HepG2 (cell line): ENCODE data around the gene MEPCE. TPM values are rescaled to one million over a fixed set of nuclear protein-coding genes. Genes with fewer than 3 reads are reported as not detected.

Experiments
- ERF ChIP-seq: IDR thresholded peaks from 2 replicates; pipeline ENCODE4 v1.6.1; 2018; ENCODE audit warnings: missing biosample characterization, missing genetic modification reagents
- FOXA3 ChIP-seq: IDR thresholded peaks from 2 replicates; pipeline ENCODE4 v1.6.1; 2016; ENCODE audit warnings: missing genetic modification reagents, missing compliant biosample characterization
- HOXA5 ChIP-seq: sonication (generic); formaldehyde crosslinking; IDR thresholded peaks from 2 replicates; pipeline ENCODE4 v1.4.0; 2020; ENCODE audit warnings: missing genetic modification reagents
- KLF16 ChIP-seq, 2 experiments: sonication (generic) in 1 of 2; formaldehyde crosslinking in 1 of 2; IDR thresholded peaks; 2 replicates each; pipeline versions ENCODE4 v1.6.1 to v1.8.0; 2016 to 2023; ENCODE audit warnings: missing genetic modification reagents in 2 of 2, missing compliant biosample characterization in 1 of 2
- LCORL ChIP-seq, 2 experiments: fragments of 450-650 bp in 1 of 2; sonication (generic) in 1 of 2; formaldehyde crosslinking in 1 of 2; IDR thresholded peaks; 2 replicates each; pipeline versions ENCODE4 v1.5.0 to v1.6.1; 2017 to 2020; ENCODE audit warnings: antibody characterized with exemption in 1 of 2, missing genetic modification reagents in 1 of 2
- MXI1 ChIP-seq: IDR thresholded peaks from 3 replicates; pipeline ENCODE4 v1.6.1; 2012; ENCODE audit warnings: low read depth, low read length, inconsistent platforms, borderline replicate concordance
- NCOA2 ChIP-seq: sonication (generic); formaldehyde crosslinking; IDR thresholded peaks from 2 replicates; pipeline ENCODE4 v1.8.0; 2022; ENCODE audit warnings: inconsistent platforms
- NR2F6 ChIP-seq, 2 experiments: IDR thresholded peaks; 2 replicates each; pipeline ENCODE4 v1.6.1; 2016; ENCODE audit warnings: antibody characterized with exemption in 1 of 2, mild to moderate bottlenecking in 1 of 2
- PAX8 ChIP-seq: sonication (generic); formaldehyde crosslinking; IDR thresholded peaks from 2 replicates; pipeline ENCODE4 v1.8.0; 2022; ENCODE audit warnings: mild to moderate bottlenecking, missing genetic modification reagents, borderline replicate concordance
- PCBP2 ChIP-seq: fragments of 200-400 bp; formaldehyde crosslinking; optimal IDR thresholded peaks from 2 replicates; pipeline ENCODE3; 2018; ENCODE audit warnings: low read length, low read depth; ENCODE audit not compliant: poor library complexity, severe bottlenecking
- PRMT3 ChIP-seq: sonication (generic); formaldehyde crosslinking; IDR thresholded peaks from 2 replicates; pipeline ENCODE4 v1.8.1; 2022; ENCODE audit warnings: low read depth, mild to moderate bottlenecking, moderate library complexity, missing genetic modification reagents, borderline replicate concordance
- SALL1 ChIP-seq: sonication (generic); formaldehyde crosslinking; IDR thresholded peaks from 2 replicates; pipeline ENCODE4 v1.8.0; 2022; ENCODE audit warnings: mild to moderate bottlenecking, missing genetic modification reagents
- ZNF343 ChIP-seq: sonication (generic); formaldehyde crosslinking; IDR thresholded peaks from 2 replicates; pipeline ENCODE4 v1.4.0; 2020; ENCODE audit warnings: mild to moderate bottlenecking, missing genetic modification reagents
- ZNF501 ChIP-seq: sonication (generic); formaldehyde crosslinking; IDR thresholded peaks from 2 replicates; pipeline ENCODE4 v1.5.1; 2020; ENCODE audit warnings: mild to moderate bottlenecking, moderate library complexity, missing genetic modification reagents
- ZNF709 ChIP-seq: sonication (generic); formaldehyde crosslinking; IDR thresholded peaks from 2 replicates; pipeline ENCODE4 v1.5.0; 2020; ENCODE audit warnings: mild to moderate bottlenecking, missing genetic modification reagents
- ZNF75D ChIP-seq: sonication (generic); formaldehyde crosslinking; IDR thresholded peaks from 2 replicates; pipeline ENCODE4 v1.8.1; 2023; ENCODE audit warnings: missing genetic modification reagents, mild to moderate bottlenecking, borderline replicate concordance
- ZNF781 ChIP-seq: sonication (generic); formaldehyde crosslinking; IDR thresholded peaks from 2 replicates; pipeline ENCODE4 v1.5.1; 2020; ENCODE audit warnings: borderline replicate concordance, mild to moderate bottlenecking, missing genetic modification reagents; ENCODE audit errors: not compliant biosample characterization
- polyA plus RNA-seq, 8 experiments: library from polyadenylated mRNA; depleted of rRNA in 3 of 8; stranded (reverse) in 7 of 8; unstranded in 1 of 8; fragments of >200 nt; fragmentation: Illumina TruSeq in 4 of 8; extraction: Trizol in 4 of 8; gene quantifications; 2 replicates each; pipeline versions ENCODE4 v1.2.1 to v1.2.3, GENCODE V29; 2011 to 2016; ENCODE audit warnings: low read depth in 4 of 8, missing spikeins in 1 of 8, mixed read lengths in 1 of 8; ENCODE audit not compliant: insufficient read depth in 1 of 8
- total RNA-seq, 5 experiments: library from RNA; depleted of rRNA; stranded (reverse); fragments of >200 nt; fragmentation: Illumina TruSeq; extraction: Trizol; gene quantifications; 2 replicates each; pipeline ENCODE4 v1.2.3, GENCODE V29; 2016; ENCODE audit warnings: low read depth in 1 of 5
- TF ChIP-seq, protein P1 (sequence below): sonication (generic); formaldehyde crosslinking; IDR thresholded peaks from 2 replicates; pipeline ENCODE4 v1.8.0; 2022; ENCODE audit warnings: mild to moderate bottlenecking, missing genetic modification reagents, moderate library complexity
- TF ChIP-seq, protein P2 (sequence below): sonication (generic); formaldehyde crosslinking; IDR thresholded peaks from 2 replicates; pipeline ENCODE4 v1.8.0; 2022; ENCODE audit warnings: mild to moderate bottlenecking, missing genetic modification reagents
- TF ChIP-seq, protein P3 (sequence below): sonication (generic); formaldehyde crosslinking; IDR thresholded peaks from 2 replicates; pipeline ENCODE4 v1.4.0; 2020; ENCODE audit warnings: mild to moderate bottlenecking, missing genetic modification reagents
- TF ChIP-seq, protein P4 (sequence below), 2 experiments: sonication (generic) in 1 of 2; formaldehyde crosslinking in 1 of 2; IDR thresholded peaks; 2 replicates each; pipeline versions ENCODE4 v1.4.0 to v1.6.1; 2018 to 2020; ENCODE audit warnings: missing genetic modification reagents in 2 of 2, borderline replicate concordance in 1 of 2, low read depth in 1 of 2, mild to moderate bottlenecking in 1 of 2, missing biosample characterization in 1 of 2

MEPCE gene
- total and polyA plus RNA-seq, 2 of the 13 experiments (the other 11 are each of a cell fraction or from before 2014, with no cell fraction given), result 12.3 to 26.0 TPM

DNA sequence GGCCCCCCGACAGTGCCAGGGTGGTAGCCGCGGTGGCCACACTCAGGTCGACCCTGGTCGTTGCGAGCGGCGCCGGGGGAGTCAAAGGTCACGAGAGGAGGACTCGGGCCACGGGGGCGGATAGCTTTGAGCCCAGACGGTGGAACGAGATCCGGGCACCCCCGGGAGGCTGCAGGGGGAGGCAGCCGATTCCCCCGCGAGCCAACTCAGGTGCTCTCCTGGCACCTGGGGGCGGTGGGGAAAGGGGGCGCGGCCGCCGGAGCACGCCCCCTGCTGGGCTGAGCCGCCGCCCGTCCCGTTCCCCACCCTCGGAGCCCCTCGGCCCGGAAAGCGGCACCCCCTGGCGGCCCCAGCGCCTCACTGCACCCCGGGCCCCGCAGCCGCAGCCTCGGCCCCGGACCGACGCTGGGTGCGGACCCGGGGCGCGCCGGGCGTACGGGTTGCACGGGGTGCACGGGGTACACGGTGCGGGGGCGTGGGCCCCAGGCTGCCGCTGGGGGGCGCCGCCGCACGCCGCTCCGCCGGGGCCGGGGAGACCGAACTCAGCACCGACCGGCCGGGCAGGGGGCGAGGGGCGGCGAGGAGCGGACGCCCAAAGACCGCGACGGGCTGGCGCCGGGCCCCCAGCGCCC lies 53.6 kb downstream of the MEPCE start (continued):
- TF ChIP-seq, protein P1, sequence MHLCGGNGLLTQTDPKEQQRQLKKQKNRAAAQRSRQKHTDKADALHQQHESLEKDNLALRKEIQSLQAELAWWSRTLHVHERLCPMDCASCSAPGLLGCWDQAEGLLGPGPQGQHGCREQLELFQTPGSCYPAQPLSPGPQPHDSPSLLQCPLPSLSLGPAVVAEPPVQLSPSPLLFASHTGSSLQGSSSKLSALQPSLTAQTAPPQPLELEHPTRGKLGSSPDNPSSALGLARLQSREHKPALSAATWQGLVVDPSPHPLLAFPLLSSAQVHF (CRISPR knock-in tag), result no peak
- TF ChIP-seq, protein P2, sequence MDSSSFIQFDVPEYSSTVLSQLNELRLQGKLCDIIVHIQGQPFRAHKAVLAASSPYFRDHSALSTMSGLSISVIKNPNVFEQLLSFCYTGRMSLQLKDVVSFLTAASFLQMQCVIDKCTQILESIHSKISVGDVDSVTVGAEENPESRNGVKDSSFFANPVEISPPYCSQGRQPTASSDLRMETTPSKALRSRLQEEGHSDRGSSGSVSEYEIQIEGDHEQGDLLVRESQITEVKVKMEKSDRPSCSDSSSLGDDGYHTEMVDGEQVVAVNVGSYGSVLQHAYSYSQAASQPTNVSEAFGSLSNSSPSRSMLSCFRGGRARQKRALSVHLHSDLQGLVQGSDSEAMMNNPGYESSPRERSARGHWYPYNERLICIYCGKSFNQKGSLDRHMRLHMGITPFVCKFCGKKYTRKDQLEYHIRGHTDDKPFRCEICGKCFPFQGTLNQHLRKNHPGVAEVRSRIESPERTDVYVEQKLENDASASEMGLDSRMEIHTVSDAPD (CRISPR knock-in tag), result no peak
- TF ChIP-seq MXI1, result peak; percentile 55; the same call in 1 of the 3 replicates
- TF ChIP-seq HOXA5 (CRISPR knock-in tag), result no peak
- TF ChIP-seq ZNF343 (CRISPR knock-in tag), result 0 out of 2 replicates have a peak, but pooled peaks have one; percentile 27
- peak; percentile 43; the same call in 1 of the 2 replicates for TF ChIP-seq PAX8 (CRISPR knock-in tag)
- TF ChIP-seq SALL1 (CRISPR knock-in tag), result peak; percentile 58
- 0 out of 2 replicates have a peak, but pooled peaks have one; percentile 20 for TF ChIP-seq FOXA3
- TF ChIP-seq PCBP2, result no peak
- TF ChIP-seq ZNF781 (CRISPR knock-in tag), result no peak
- peak in 1 of 2 experiments; percentile 61; a peak in 2 of 4 replicates for TF ChIP-seq KLF16 (CRISPR knock-in tag; IDR thresholded peaks at IDR 0.05)
- no peak for TF ChIP-seq LCORL (IDR thresholded peaks at IDR 0.05)
- TF ChIP-seq LCORL (CRISPR knock-in tag; IDR thresholded peaks at IDR 0.05), result peak; percentile 76
- TF ChIP-seq, protein P3, sequence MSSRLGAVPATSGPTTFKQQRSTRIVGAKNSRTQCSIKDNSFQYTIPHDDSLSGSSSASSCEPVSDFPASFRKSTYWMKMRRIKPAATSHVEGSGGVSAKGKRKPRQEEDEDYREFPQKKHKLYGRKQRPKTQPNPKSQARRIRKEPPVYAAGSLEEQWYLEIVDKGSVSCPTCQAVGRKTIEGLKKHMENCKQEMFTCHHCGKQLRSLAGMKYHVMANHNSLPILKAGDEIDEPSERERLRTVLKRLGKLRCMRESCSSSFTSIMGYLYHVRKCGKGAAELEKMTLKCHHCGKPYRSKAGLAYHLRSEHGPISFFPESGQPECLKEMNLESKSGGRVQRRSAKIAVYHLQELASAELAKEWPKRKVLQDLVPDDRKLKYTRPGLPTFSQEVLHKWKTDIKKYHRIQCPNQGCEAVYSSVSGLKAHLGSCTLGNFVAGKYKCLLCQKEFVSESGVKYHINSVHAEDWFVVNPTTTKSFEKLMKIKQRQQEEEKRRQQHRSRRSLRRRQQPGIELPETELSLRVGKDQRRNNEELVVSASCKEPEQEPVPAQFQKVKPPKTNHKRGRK (CRISPR knock-in tag), result no peak
- TF ChIP-seq NR2F6 (IDR thresholded peaks at IDR 0.05), result peak; percentile 64; the same call in 1 of the 2 replicates
- peak; percentile 62; the same call in 1 of the 2 replicates for TF ChIP-seq NR2F6 (CRISPR knock-in tag; IDR thresholded peaks at IDR 0.05)
- TF ChIP-seq ZNF75D (CRISPR knock-in tag), result no peak
- TF ChIP-seq NCOA2 (CRISPR knock-in tag), result no peak
- TF ChIP-seq ZNF501 (CRISPR knock-in tag), result no peak
- TF ChIP-seq ZNF709 (CRISPR knock-in tag), result no peak; the same call in 1 of the 2 replicates
- no peak for TF ChIP-seq PRMT3 (CRISPR knock-in tag)
- TF ChIP-seq, protein P4, sequence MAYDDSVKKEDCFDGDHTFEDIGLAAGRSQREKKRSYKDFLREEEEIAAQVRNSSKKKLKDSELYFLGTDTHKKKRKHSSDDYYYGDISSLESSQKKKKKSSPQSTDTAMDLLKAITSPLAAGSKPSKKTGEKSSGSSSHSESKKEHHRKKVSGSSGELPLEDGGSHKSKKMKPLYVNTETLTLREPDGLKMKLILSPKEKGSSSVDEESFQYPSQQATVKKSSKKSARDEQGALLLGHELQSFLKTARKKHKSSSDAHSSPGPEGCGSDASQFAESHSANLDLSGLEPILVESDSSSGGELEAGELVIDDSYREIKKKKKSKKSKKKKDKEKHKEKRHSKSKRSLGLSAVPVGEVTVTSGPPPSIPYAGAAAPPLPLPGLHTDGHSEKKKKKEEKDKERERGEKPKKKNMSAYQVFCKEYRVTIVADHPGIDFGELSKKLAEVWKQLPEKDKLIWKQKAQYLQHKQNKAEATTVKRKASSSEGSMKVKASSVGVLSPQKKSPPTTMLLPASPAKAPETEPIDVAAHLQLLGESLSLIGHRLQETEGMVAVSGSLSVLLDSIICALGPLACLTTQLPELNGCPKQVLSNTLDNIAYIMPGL (CRISPR knock-in tag; IDR thresholded peaks at IDR 0.05; ENCODE audit: borderline replicate concordance in 1 of 2, low read depth in 1 of 2), result peak; percentile 90 to 95
- TF ChIP-seq ERF (CRISPR knock-in tag), result peak; percentile 46; the same call in 1 of the 2 replicates
